GM19455 (cell line): ENCODE measurements around the gene TMEM253.

Source experiments
- ATAC-seq: cut with Tn5 transposase; IDR thresholded peaks from one replicate; pipeline ENCODE4 v1.9.1; 2021; ENCODE audit not compliant: unreplicated experiment

Gene TMEM253

DNA sequence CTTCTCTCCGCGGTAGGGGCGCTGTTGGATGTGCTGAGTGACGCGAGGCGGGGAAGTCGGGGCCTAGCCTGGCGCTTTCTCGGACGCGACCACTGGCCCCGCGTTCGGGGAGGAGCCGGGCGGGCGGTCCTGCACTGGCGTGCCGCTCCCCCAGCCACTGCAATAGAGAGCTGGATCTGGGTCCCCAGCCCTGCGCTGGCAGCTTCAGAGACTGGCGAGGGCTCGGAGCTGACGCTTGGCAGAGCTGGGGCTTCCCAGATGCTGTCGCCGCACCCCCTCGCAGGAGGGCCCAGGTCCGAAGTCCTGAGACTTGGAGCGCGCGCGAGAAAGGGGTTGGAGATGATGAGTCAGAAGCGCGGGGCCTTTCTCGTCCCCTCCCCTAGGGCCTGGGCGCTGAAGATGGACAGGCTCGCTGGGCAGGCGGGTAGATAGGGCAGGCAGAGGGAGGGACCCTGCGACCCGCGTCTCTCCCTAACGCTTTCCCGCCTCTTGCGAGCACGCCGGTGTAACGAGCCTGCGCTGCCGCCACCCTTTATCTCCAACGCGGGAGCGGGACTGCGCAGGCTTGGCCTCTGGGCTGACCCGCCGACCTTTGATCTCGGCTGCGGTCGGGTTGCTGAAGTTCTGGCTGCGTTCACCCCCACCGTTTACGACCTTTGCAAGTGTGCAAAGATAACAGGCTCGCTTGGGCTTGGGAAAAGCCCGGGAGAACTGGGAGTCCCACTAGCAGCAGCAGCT, 3.0 kb downstream of the TMEM253 start:
- ATAC-seq: peak; percentile 92

DNA sequence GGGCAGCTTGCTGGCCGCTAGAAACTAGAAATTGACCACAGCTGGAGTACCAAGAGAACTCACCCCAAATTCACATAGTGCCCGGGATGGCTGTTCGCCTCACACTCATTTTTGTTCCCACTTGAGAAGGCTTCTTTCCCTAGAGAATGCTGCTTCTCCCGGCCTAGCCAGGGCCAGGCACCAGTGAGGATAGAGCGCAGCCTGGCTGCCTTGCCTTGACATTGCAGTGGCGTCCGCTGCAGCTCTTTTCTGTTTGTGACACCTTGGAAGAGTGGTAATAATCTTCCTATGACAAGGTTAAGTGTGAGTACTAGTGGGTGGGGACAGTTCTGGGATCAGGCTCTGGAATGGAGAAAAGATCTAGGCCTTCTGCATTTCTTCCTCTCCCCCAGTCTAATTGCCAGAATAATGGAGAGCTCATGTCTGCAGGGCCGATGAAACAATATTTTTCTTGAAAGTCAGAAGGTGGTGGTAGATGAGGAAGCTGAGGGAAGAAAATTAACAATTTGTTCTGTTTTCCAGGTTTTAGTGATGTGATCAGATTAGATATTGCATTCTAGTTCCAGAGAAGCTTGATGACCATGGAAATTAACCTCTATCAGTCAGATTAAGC, 3.7 kb downstream of the TMEM253 start:
- ATAC-seq: peak; percentile 42

DNA sequence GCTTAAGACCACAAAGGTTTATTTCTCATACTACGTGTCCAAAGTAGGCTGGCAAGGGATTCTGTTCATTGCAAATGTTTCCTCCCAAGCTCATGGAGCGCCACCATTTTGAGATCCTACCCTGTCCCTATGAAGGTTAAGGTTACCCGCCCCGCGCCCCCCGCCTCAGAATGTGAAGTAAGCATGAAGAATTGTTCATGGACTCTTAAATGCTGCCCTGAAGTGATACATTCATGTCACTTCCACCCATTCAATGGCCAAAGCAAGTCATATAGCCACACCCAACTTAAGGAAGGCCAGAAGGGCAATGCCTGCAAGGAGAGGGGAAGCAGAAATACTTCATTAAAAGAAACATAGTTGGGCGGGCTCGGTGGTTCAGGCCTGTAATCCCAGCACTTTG, 4.2 kb downstream of the TMEM253 start:
- ATAC-seq: no peak

DNA sequence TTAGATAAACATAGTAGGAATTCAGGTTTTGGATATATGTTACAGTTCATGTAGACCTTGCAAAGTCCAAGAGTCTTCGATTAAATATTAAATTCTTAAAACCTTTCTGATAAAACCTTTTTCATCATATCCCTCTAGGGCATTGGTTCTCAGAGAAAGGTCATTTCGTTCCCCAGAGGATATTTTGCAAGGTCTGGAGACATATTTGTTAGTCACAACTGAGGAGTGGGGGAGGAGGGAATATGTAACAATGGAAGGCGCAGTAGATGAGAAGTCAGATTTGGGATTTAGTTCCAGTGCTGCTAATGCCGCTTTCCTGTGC, 5.3 kb downstream of the TMEM253 start:
- no peak for ATAC-seq

DNA sequence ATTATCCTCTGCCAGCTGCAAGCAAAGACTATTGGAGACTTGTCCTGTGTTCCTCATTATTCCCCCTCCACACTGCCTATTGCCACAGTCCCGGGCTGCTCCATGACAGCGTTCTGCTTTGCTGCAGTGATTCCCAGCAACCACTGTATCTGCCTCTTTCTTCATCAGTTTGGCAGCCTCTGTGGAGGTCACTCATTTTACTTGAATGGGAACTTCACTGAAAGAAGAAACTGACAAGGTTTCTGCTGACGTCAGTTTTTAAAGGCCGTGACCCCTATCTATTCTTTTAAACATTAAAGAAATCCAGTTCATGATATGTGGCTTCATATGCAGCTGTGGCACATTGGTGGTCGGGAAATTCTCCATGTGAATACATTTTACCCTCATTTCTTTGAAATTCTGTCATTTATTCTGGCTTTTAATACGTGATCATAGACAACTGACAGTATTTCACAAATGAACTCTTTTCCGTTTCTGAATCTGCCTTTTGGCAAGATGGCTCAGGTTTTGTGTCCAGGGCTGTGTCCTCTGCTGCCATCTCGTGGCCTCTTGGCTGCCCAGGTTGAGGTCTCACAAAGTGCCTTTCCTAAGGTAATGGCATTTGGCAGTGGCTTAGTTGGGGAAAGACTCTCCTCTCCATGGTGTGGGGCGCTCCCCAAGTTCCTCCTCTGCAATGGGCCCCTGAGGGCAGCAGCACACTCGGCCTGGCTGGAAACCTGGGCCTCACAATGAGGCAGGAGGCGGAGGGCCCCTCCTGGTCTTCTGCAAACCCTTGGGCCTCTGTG, 5.8 kb downstream of the TMEM253 start:
- no peak for ATAC-seq

DNA sequence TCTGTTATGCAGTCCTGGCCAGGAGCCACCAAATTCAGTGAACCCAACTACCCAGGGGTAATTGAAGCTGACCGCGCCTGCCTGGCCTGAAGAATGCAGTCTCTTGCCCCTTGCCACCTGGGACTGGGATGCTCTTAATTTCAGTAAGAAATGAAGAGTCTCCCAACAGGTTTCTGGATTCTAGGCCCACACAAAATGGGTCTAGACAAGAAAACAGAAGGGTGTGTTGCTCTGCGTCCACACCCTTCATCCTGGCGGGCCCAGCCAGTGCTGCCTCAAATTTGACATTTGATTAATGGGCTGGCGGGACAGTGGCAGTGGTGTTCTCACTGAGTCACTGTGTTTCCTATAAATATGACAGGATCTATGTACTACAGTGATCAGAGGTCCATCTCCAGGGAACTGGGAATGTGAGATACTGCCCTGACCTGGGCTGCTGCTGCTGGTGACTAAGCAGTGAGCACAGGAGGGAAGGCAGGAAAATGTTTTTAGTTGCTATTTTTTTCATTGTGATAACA, 6.5 kb downstream of the TMEM253 start:
- ATAC-seq: no peak

DNA sequence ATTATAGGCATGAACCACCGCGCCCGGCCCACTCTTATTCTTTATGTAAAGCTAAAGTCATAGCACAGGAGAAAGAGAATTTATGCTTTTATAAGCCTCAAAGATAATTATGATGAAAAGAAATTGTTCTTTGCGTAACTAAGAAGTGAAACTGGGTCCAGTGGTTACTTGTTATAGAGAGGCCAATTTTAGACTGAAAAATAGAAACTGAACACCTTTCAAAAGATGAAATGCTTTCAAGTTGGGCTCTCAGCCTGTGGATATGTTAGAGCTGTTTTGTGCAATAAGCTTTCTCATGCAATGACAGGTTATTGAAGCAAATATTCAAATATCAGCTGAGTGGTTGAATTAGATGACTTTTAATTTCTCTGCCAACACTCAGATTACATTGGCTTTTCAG, 7.9 kb downstream of the TMEM253 start:
- ATAC-seq: no peak

DNA sequence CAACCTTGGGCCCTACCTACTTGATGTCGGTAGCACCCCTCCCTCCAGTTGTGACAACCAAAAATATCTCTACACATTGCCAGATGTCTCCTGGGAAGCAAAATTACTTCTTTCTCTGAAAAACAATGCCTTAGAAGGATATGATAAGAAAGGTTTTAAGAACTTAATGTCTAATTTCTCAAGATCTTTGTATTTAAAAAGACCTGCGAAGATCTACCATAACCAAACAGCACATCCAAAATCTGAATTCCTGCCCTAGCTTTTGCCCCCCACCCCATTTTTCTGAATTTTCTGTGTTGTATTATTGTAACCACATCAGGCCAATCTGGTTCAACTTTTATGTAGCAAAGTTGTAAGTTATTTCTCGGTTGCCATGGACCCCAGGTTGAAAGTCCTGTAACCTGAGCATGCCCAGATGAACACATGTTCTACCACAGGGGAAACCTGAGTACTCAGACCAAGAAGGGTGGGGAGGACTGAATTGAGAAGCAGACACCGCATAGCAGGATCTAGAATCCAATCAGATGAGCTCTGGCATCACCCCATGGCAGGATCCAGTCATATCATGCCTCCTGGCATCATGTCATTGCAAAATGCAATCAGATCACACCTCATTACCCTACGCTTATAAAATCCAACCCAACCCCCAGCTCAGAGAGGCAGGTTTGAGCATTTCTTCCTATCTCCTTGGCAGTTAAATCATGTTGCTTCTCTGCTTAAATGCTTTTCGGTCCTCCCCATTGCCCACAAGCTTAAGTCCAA, 8.7 kb downstream of the TMEM253 start:
- peak; percentile 62 for ATAC-seq

DNA sequence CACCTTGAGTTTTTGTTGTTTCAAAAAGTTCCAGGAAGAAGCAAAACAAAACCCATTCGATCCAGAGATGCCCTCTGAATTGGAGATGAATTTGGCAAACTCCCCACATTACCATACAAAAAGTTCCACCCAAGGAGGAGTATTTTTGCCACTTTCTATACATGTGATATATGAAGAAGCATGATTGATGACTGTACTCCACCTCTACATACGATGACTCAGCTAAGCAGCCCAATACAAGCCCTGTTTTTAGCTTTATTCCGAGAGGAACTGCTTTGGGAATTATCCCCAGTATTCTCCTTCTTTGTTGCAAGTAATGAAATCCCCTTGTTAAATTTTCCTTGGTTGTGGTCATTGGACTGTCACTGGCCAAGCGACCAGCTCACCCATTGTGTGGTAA, 11.4 kb downstream of the TMEM253 start:
- ATAC-seq: no peak

DNA sequence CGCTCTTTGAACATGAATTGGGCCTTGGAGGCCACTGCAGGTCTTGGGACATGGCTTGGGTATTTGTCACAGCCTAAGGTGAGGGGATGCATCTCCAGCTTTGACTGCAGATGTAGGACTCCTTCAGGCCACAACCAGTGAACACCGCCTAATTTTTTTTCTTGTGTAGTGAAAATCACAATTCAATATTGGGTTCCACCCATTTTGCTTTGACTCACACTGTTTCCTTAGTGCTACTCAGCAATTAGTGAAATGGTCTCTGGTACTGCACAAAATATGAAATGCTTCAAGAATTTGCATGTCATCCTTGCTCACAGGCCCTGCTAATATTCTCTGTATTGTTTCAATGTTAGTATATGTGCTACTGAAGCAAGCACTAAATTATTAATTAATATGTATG, 12.5 kb downstream of the TMEM253 start:
- no peak for ATAC-seq

DNA sequence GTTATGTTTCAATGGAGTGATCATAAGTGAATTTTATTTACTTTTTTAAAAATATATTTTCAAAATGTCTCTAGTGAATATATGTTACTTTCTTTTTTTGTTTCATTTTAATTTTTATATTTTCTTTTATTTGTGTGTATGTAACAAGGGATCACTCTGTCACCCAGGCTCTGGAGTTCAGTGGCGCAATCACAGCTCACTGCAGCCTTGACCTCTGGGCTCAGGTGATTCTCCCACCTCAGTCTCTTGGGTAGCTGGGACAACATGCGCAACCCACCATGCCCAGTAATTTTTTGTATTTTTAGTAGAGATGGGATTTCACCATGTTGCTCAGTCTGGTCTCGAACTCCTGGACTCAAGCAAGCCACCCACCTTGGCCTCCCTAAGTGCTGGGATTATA, 18.1 kb downstream of the TMEM253 start:
- ATAC-seq: no peak

DNA sequence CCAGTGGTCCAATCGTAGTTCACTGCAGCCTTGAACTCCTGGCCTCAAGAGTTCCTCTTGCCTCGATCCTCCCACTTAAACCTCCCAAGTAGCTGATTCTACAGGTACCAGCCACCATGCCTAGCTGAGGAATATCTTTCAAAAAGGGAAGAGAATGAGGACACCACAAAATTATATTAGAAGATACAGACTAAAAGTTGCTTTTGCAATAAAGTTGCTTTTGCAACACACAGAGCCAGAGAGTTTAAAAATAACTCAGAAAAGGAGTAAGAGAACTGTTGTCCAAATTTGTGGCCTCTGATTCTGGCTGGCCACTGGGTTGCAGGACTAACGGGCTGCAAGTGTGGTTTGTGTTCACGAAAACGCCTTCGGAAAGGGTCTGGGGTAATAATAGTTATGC, 19.8 kb downstream of the TMEM253 start:
- ATAC-seq: no peak

DNA sequence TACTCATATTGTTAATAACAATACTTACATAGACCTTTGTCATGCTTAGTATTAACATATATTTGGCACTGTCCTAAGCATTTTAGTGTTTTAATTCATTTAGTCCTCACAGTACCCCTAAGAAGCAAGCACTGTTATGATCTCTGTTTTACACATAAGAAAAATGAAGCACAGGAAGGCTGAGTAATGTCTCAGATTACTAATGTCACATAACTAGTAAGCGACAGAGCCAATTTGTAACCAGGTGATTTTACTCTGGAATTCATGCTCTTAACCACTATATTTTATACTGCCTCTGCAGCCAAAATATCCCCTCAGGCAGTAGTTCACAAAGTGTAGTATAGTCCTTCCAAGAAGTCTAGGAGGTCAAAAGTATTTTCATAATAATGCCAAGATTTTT, 20.3 kb downstream of the TMEM253 start:
- ATAC-seq: no peak

DNA sequence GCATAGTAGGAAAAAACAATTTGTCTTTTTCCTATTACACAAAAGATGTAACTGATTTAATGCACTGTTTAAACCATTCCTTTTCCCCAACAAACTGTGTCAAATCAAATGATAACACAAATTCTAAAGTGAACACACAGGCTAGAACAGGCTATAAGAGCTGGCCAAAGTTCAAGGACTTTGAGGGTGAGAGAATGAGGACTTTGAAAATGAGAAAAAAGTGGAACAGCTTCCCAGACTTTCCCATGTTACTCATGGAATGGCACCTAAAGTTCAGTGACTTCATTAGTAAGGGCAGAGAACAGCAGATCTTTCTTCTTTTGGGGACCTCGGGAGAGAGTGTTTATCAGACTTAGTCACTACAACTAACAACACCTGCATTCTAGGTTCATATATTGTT, 22.6 kb downstream of the TMEM253 start:
- no peak for ATAC-seq

DNA sequence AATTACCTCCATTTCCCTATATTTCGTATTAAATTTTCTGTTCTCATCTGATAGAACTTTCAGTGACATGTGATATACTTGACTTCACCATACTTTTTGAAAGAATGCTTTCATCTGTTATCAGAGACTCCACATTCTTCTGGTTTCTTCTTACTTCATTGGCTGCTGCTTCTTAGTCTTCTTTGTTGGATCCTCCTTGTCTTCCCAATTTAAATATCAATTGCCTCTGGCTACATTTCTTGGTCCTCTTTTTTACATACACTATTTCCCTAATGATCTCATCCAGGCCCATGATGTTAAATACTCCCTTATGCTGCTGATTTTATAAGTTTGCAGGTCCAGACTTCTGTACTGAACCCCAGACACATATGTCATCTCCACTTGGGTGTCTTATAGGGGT, 33.0 kb downstream of the TMEM253 start:
- ATAC-seq: no peak

DNA sequence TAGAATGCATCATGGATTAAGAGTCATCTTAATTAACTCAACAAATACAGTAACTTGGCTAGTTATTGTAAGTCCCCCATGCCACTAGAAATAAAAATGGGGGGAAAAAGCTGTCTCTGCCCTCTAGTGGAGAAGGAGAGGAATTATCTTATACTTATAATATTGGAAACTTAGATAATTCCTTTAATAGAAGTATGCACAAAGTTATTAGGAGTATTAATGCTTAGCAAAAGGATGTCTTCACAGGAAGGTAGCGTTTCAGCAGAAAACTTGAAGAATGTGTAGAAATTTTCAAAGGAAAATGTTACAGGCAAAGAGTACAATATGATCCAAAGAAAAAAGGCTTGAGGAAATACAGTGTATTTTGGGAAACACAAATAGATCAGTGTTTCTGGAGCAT, 35.2 kb downstream of the TMEM253 start:
- ATAC-seq: no peak

DNA sequence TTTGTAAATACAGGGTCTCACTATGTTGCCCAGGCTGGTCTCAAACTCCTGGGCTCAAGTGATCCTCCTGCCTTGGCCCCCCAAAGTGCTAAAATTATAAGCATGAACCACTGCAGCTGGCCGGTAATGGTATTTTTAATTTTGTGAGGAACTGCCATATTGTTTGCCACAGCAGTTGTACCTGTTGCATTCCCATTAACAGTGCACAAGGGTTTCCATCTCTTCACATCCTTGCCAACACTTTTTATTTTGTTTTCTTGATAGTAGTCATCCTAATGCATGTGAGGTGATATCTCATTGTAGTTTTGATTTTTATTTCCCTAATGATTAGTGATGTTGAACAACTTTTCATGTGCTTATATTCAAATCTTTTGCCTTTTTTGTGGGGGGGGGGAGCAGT, 41.5 kb downstream of the TMEM253 start:
- ATAC-seq: no peak

DNA sequence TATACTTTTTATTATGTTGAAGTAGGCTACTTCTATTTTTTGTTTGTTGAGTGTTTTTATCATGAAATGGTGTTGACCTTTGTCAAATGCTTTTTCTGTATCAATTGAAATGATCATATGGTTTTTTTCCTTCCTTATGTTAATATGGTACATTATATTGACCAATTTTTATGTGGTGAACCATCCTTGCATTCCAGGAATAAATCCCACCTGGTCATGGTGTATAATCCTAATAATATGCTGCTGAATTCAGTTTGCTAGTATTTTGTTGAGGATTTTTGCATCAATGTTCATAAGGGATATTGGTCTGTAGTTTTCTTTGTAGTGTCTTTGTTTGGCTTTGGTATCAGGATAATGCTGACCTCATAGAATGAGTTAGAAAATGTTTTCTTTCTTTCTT, 44.6 kb downstream of the TMEM253 start:
- ATAC-seq: no peak

DNA sequence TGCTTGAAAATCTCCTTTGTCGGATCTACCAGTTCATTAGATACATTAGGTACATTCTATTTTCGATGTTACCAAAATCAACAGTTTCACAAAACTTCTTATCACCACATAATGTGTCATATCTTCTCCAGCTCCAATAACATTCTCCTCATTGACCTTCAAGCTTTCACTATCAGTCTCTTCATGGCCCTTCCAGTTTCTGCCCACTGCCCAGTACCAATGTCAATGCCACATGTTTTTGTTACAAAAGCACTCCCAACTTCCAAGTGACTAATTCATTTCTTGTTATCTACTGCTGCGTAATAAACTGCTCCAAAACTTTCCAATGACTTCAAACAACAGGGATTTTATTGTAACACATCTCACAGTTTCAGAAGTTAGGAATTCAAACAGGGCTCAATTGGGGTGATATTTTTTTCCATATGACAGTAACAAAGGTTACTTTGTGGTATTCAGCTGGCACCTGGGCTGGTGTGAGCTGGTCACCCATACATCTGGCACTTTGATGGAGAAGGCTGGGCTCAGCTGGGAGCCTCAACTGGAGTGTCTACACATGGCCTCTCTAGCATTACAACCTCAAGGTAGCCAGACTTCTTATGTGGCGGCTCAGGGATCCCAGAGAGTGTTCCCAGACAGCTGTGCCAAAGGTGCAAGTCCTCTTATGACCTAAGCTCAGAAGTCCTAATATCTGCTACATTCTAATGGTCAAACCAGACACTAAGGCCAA, 48.9 kb downstream of the TMEM253 start:
- no peak for ATAC-seq
